Prostate gland (tissue), 2 donors: ENCODE data around the gene GBP7.

Source experiments
- POLR2A ChIP-seq: fragments of 450-650 bp; IDR thresholded peaks from one replicate; pipeline ENCODE4 v1.6.1; 2016; ENCODE audit warnings: antibody characterized with exemption, mild to moderate bottlenecking
- TF ChIP-seq, protein P1 (sequence below), 4 experiments: fragments of 200-600 bp in 2 of 4; fragments of 450-650 bp in 2 of 4; sonication (generic) in 2 of 4; IDR thresholded peaks; 1 replicate in 3 of 4; 2 replicates in 1 of 4; pipeline ENCODE4 v1.5.1; 2016 to 2019; ENCODE audit warnings: antibody characterized with exemption in 4 of 4, mild to moderate bottlenecking in 2 of 4, moderate library complexity in 2 of 4

DNA sequence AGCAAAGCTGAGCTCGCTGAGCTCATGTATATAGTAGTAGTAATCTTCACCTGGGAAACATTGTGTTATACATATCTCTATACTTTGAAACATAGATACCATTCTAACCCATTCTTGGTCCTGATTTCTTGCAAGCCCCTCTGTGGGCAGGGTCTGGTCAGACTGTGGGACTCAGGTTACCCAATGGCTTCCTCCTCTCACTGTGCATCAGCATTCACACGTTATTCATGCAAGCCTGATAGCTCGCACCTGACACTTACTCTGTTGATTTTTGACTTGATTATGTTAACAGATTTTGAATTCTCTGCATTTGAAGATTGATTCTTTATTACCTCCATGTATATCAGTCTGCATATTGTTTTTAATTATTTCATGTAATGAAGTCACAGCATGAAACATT, 1.3 kb downstream of the GBP7 start:
- TF ChIP-seq, protein P1, sequence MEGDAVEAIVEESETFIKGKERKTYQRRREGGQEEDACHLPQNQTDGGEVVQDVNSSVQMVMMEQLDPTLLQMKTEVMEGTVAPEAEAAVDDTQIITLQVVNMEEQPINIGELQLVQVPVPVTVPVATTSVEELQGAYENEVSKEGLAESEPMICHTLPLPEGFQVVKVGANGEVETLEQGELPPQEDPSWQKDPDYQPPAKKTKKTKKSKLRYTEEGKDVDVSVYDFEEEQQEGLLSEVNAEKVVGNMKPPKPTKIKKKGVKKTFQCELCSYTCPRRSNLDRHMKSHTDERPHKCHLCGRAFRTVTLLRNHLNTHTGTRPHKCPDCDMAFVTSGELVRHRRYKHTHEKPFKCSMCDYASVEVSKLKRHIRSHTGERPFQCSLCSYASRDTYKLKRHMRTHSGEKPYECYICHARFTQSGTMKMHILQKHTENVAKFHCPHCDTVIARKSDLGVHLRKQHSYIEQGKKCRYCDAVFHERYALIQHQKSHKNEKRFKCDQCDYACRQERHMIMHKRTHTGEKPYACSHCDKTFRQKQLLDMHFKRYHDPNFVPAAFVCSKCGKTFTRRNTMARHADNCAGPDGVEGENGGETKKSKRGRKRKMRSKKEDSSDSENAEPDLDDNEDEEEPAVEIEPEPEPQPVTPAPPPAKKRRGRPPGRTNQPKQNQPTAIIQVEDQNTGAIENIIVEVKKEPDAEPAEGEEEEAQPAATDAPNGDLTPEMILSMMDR (IDR thresholded peaks at IDR 0.05): no peak
- TF ChIP-seq POLR2A: no peak
